Epidermal melanocyte (primary cell): ENCODE data around the gene IGSF21.

ENCODE experiments used
- DNase-seq: peaks from one replicate; pipeline ENCODE4 v3.0.0; 2011; ENCODE audit warnings: low spot score; ENCODE audit not compliant: insufficient read length

The IGSF21 gene

GRCh38 chr1:18417316-18418269, 310.0 kb downstream of the IGSF21 start:
- DNase-seq, result no peak

DNA sequence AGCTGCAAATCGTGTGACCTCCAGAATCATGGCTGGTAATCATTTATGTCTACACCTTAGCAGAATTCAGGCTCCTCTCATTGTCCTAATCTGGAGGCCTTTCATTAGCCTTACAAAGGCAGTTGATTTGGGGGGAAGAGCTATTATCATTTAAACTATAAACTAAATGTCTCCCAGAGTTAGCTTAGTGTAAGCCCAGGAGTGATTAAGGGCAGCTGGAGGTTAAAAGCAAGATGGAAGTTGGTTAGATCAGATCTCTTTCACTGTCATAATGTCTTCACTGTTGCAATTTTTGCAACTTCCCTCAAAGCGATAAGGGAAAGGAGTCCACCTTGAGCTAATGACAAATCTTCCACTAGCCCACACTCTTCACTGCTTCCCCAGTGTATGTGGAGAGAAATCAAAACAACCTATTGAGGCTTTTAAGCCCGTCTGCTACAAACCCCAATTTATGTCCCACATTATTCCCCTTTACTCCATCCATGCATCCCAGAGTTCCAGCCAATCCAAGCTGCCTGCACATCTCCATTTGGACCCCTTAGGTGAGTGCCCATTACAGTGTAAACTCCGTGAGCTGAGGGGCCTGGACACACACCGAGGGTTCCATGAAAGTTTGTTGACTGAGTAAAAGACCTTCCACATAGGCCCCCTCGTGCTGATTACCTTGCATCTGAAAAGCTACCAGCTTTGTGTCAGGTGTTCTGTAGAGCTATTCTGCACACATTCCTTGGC, 311.7 kb downstream of the IGSF21 start:
- no peak for DNase-seq

DNA sequence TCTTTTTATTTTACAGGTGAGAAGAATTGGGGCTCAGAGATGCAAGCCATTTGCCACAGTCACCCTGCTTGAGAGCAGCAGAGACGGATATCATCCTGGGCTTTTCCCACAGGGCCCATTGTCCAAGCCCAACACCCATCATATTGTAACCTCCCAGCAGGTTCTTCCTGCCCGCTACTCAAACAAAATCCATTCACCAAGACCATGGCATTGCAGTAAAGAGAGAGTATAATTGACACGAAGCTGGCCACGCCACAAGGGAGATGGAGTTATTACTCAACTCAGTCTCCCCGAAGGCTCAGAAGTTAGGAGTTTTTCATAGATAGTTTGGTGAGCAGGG, 312.2 kb downstream of the IGSF21 start:
- no peak for DNase-seq

DNA sequence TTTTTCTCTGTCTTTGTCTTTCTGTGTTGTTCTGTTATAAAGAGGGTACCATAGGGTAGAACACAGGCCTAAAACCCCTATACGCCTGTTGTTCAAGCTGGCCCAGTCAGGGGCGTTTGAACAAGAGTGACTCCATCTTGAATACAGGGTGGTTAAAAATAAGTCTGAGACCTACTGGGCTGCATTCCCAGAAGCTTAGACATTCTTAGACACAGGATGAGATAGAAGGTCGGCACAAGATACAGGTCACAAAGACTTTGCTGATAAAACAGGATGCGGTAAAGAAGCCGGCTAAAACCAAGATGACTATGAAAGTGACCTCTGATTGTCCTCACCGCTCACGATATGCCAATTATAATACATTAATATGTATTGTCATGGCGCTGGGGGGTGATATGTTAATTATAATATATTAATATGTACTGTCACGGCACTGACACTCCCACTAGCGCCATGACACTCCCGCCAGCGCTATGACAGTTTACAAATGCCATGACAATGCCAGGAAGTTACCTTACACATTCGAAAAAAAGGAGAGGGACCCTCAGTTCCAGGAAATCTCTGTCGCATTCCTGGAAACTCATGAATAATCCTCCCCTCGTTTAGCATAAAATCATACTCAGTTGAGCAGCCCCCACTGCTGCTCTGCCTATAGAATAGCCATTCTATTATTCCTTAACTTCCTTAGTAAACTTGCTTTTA, 314.6 kb downstream of the IGSF21 start:
- no peak for DNase-seq

- no peak for DNase-seq
Observed at GRCh38 chr1:18422954-18423353, 315.4 kb downstream of the IGSF21 start.

DNA sequence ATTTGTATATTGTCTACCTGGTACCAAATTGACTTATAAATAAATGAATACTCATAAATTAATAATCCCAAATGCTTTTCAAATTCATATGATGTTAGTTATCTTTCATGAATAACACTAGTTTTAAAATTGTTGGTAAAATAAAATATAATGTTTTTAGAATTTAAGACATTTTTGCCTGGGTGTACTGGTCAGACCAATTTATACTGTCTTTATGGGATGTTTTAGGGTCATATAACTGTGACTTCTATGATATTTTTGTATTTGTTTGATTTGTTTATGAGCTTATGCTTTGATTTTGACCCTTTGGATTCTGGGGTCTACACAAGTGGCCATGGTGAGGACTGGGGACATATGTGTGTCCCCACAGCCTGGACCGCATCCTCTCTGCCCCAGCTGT, 319.0 kb downstream of the IGSF21 start:
- no peak for DNase-seq
